ENCODE data around the gene SLC29A3.
"Not testable (repeated sequence)": the region's sequence is repeated elsewhere in the genome, so short reads cannot be mapped to it uniquely, and the experiment has no call there.

The SLC29A3 gene

DNA sequence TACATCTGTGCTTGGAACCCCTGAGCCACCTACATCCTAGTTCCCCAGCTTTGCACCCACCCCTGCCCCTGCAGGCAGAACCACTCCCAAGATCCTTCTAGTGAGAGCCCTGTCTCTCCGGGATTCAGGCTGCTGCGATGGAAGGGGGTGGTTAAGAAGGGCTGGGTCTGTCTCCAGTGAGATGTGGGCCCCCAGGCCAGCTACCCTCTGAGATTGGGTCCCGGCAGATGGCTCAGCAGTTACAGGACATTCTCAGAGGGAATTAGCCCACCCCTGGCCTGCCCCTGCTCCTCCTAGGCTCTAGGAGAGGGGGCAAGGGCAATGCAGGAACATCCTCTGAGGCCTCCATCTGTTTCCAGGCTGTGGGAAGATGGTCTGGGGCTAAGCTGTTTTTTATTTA, 27.7 kb downstream of the SLC29A3 start:
- DNase-seq (ENCODE audit: low spot score), result no peak

DNA sequence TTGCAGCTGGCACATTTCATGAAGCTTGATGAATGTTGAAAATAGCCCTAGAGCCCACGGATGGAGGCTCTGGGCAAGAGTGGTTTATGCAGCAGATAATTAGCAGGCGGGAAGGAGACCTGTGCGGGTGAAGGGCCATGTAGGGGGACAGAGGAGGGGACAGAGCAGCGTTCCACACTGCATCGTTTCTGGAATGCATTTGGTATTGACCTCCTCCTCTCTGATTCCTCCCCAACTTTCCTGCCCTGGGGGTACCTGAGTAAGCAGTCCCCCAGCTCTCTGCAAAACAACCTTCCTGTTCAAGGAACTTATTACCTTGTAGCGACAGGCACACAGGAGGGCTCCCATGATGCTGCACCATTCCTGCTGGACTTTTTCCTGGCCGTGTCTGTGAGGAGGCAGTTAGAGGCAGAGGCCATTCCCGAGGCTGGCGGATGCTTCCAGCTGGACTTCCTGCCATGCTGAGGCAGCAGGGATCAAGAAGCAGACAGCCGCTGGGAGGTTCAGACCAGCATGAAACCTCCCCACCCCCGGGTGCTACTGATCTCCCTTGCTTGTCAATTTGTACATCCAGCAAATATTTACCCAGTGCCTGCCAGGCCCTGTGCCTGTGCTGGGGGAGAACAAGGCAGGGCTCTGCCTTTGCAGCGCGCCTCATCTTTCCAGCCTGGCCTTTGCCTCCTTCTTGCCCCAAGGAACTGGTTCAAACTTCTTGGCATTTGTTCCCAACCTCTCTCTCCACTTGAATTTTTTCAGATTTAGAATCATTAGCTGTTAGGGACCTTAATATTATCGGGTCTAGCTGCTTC, 28.7 kb downstream of the SLC29A3 start:
- no peak for DNase-seq (ENCODE audit: low spot score)

DNA sequence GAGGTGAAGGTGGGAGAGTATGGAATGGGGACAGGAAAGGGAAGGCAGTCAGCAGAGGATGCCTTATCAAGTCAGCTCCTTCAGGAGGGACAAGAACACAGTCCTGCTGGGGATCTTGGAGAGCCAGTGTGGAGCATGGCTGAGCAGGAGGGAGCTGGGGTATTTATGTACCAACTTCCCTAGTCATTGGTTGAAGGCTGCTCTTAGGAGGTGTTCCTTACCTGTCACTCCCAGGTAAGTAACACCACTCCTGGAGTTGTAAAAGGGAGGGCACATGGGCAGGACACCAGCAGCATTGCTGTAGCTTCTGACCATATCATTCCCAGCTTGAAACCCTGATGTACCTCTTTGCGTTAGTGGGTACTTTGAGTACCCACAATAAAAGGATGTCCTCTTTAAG, 29.8 kb downstream of the SLC29A3 start:
- no peak for DNase-seq (ENCODE audit: low spot score)

DNA sequence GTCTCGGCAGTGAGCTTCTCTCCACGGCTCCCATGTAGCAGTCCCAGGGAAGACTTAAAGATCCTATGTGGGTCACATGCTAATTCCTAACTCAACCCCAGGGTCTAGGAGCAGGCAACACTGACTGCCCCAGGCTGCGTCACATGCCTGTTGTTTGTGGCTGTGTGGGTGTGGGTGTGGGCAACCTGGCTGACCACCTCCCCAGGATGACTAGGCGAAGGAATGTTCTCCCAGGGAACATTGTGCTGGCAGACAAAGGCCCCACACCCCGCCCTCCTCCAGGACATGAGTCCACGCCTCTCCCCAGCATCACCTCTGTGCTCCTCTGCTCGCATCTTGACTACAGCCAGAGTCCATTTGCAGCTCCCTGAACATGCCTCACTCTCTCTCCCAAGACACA, 30.3 kb downstream of the SLC29A3 start:
- DNase-seq (ENCODE audit: low spot score), result no peak

DNA sequence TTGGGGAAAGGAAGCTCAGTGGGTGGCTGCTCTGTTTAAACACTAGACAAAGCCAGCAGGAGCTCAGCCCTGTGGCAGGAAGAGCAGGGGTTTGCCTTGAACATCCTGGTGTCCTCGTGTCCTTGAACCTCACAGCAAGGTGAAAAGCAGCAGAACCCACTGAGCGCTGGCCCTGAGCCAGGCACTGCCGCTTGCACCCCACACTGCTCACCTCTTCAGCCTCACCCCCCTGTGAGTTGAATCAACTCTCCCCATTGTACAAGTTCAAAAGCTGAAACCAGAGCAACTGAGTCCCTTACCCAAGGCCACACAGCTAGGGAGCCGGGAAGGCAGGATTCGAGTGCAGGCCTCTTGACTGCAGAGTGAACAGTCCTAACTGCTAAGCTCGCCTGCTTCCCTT, 32.0 kb downstream of the SLC29A3 start:
- DNase-seq (ENCODE audit: low spot score), result no peak

DNA sequence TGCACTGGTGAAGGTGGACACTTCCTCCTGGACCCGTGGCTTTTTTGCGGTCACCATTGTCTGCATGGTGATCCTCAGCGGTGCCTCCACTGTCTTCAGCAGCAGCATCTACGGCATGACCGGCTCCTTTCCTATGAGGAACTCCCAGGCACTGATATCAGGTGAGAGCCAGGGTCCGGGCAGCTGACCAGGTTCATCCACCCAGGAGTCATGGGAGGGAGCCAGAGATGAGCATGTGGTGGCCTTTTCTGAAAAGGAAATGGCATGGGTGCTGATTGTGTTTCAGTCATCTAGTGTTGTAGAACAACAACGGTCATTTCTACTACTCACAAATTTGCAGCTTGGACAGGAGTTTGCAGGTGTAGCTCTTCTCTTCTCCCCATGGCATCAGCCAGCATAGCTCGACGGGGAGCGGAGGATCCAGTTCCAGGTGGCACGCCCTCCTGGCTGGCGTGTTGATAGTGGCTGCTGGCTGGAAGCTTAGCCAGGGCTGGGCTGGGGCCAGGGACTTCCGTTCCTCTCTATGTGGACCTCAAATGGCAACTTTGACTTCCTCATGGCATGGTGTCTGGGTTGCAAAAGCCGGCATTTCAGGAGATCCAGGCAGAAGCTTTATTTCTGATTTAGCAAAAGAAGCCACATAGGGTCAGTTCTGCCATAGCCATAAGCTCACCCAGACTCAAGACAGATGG, 32.7 kb downstream of the SLC29A3 start:
- peak; percentile 37 for DNase-seq (ENCODE audit: low spot score)

DNA sequence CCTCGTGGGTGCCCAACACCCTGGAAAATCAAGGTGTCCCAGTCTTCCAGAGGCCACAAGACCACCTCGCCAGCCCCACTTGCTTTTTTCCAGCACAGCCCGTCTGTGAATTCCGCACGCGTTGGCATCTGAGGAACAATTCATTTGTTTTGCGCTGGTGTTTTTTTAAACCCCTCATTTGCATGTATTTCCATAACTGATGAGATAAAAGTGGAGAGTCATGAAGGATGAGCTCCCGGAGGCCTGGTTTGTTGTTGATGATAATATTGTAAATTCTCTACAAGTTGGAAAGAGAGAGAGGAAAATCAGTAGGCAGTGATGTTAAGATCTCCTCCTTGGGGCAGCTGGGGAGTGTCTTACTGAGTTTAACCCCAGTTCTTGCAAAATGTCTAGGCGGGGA, 34.6 kb downstream of the SLC29A3 start:
- no peak for DNase-seq (ENCODE audit: low spot score)

DNA sequence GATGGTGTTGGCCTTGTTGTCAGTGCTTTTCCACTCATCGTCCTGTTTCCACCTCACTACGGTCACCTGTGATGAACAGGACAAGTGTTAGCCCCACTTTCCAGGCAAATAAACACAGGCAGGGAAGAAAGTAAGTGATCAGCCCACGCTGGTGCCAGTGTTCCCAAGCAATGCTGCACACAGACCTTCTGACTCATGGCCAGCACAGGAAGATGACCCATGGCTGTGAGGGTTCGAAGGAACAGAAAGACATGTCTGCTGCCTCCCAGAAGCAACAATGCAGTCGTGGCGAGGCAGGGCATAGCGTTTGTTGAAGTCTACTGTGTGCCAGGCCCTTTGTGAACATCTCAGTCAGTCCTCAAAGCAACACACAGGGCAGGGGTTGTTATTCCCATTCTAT, 35.7 kb downstream of the SLC29A3 start:
- DNase-seq (ENCODE audit: low spot score), result no peak

DNA sequence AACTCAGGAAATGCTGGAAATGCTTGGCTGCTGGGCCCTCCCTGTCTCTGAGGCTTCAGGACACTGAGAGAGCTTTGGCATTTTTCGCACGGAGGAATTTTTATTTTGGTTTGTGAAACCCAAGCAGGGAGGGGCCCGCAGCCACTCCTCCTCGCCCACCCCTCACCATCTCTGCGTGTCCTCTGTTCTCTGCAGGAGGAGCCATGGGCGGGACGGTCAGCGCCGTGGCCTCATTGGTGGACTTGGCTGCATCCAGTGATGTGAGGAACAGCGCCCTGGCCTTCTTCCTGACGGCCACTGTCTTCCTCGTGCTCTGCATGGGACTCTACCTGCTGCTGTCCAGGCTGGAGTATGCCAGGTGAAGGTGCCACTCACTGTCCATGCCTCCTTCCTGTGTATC, 36.8 kb downstream of the SLC29A3 start:
- DNase-seq (ENCODE audit: low spot score), result no peak

DNA sequence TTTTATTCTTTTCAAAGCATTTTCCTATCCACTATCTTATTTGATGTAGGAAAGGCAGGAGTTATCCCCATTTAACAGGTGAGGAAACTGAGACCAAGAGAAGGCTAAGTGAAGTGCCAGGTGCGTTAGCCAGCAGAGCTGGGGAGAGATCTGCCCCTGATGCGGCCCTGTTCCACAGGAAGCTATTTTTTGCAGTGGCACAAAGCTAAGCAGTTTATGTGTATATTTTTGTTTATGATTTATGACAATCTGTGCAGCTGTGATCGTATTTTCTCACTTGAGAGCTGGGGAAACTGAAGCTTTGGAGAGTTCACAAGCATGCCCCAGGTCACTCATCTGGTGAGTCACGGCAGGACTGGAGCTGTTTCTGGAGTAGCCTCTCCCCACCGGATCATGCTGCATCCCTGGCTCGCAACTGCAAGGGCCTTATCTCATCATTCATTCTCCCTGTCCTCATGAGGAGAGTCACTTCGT, 38.8 kb downstream of the SLC29A3 start:
- no peak for DNase-seq (ENCODE audit: low spot score)

DNA sequence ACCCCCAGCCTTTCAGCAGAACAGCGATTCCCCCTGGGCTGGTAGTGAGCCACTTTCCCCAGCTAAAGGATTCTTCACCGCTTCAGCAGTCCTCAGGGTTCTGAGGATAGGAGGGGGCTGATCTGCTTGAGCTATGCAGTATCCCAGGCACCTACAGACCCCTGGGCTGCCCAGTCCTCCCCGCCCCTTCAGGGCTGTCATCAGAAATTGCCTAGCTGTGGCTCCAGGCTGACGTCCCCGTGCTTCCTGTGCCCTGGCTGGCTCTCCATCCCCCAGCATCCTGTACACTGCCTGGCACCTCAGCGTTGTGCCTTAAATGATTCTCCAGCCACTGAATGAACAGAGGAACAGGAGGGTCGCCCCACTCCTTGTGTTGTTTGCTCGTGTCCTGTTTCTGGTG, 39.2 kb downstream of the SLC29A3 start:
- DNase-seq (ENCODE audit: low spot score), result no peak

DNA sequence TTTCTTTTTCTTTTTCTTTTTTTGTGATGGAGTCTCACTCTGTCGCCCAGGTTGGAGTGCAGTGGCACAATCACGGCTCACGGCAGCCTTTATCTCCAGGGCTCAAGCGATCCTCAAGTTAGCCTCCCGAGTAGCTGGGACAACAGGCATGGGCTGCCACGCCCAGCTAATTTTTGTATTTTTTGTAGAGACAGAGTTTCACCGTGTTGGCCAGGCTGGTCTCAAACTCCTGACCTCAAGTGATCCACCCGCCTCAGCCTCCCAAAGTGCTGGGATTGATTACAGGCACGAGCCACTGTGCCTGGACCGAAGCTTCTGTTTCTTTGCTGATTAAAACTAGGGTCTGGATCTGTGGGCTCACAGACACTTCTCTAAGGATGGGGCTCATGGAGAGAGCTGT, 39.8 kb downstream of the SLC29A3 start:
- DNase-seq (ENCODE audit: low spot score), result not testable (repeated sequence)

DNA sequence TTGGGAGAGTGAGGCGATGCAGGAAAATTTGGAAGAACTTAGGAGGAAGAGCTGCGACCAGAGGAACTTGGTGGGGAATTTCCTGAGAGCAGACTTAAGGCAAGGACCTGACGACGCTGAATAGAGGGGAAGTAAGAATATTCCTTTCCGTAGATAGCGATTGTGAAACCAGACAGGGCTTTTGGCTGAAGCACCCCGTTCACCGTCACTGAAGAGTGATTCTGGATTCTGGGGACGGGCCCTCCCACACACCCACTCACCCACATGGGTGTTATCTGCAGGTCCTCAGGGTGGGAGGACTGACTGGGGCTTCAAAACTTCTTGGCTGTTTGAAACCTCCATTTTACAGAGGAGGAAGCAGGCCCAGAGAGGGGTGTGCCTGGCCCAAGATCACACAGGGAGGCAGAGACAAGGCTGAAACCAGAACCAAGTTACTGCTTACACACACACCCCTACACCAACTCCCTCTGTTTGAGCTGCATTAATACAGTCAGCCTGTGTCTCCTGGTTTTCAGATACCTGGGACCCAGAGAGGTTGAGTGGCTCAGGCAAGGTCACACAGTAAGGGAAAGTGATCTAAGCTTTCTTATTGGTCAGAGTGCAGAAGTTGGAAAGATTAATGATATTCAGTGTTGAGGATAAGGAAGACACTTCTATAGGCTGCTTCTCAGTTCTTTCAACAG, 40.4 kb downstream of the SLC29A3 start:
- DNase-seq (ENCODE audit: low spot score), result no peak

DNA sequence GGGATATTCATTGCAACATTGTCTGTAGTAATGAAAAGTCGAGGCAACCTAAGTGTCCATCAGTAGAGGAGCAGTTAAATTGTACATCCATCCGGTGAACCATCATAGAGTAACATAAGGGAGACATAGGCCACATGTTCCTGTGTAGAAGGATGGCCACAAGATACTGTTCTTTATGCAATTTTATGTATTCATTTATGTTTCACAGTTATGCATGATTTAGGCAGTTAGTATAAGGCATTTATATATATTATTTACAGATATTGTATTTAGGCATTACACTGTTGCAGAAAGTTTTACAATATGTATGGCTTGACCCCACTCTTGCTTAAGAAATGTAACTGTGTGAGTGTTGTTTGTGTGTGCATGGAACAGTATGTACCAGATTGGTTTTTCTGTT, 41.7 kb downstream of the SLC29A3 start:
- DNase-seq (ENCODE audit: low spot score), result no peak

DNA sequence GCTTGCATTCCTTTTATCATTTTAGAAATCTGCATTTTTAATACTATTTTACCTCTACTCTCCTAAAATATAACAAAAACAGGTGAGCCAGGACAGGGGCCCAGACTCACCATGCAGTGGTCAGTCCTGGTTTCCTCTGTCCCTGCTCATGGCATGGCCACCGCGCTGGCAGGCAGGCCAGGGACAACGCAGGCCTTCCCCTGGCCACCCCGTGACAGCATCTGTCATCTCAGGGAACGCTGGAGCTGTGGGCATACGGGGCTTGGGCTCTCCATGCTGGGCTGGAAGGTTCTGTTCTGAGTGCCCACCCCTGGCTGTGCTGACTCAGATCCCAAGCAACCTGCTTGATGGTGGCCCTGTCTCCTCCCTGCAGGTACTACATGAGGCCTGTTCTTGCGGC, 42.5 kb downstream of the SLC29A3 start:
- DNase-seq (ENCODE audit: low spot score), result no peak

DNA sequence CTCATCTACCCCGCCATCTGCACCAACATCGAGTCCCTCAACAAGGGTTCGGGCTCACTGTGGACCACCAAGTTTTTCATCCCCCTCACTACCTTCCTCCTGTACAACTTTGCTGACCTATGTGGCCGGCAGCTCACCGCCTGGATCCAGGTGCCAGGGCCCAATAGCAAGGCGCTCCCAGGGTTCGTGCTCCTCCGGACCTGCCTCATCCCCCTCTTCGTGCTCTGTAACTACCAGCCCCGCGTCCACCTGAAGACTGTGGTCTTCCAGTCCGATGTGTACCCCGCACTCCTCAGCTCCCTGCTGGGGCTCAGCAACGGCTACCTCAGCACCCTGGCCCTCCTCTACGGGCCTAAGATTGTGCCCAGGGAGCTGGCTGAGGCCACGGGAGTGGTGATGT, 43.1 kb downstream of the SLC29A3 start:
- no peak for DNase-seq (ENCODE audit: low spot score)

DNA sequence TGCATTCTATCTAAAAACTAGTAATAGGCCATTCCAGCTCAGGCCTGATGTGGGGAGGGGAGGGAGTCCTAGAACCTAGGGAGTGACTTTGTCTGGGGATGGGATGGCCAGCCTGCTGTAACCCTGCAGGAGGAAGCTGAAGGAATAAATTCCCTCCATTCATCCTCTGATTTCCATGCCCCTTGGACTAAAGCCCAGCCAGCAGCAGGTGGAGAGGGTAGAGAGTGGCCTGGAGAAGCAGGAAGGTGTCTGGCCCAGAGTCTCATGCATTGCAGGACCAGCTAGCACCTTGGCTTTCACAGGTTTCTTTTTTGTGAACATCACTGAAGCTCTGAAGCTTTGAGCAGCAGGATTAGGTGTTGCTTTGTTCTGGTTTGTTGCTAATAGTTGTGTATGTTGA, 44.9 kb downstream of the SLC29A3 start:
- no peak for DNase-seq (ENCODE audit: low spot score)

DNA sequence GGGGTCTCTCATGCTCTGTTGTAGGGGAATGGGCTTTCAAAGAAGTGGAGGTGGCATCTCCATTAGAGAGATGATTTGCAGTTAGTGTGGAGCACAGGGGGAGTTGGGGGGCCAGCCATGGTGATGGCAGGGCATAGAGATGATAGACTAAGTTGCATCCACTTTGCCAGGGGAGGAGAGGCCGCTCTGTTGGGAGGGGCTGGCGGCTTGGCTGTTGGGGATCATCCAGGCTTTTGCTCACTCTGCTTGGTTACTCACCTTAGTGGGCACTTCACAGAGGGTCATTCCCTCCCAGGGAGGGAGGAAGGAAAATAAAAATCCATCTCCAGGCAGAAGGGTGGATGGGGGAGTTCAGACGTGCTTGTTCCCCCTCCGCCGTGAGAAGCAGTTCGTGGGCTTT, 46.3 kb downstream of the SLC29A3 start:
- no peak for DNase-seq (ENCODE audit: low spot score)

DNA sequence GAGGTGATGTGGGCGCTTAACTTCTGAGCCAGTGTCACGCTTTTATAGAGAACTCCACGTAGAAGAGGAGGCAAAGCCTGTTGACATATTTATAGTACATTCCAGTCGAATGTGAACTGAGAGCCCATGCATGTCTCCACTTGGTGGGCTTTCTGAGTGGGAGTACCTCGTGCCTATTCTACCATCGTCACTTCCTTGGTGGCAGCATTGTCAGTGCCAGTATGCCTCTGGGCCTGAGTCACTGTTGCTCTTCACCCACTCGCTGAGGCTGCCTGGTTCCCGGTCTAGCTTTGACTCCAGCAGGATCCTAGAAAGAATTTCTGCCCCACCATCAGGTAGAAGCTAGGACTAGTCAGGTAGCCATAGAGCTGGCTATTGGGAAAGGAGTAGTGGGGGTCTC, 47.6 kb downstream of the SLC29A3 start:
- no peak for DNase-seq (ENCODE audit: low spot score)

DNA sequence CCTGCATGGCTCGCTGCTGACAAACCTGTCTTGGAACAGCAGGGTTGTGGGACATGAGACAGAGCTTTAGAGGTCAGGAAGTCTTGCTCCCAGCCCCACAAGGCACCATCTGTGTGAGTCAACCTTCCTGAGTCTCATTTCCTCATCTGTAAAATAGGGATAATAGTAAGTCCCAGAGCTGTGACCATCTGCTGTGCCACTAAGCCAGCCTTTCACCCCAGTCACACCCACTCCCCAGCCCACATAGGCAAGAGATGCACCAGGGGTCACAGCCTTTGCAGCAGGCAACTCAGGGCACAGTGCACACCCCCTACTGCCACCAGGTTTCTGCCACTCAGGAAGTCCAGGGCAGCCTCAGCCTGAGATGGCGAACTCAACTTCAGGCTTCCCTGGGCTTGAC, 48.2 kb downstream of the SLC29A3 start:
- no peak for DNase-seq (ENCODE audit: low spot score)

DNA sequence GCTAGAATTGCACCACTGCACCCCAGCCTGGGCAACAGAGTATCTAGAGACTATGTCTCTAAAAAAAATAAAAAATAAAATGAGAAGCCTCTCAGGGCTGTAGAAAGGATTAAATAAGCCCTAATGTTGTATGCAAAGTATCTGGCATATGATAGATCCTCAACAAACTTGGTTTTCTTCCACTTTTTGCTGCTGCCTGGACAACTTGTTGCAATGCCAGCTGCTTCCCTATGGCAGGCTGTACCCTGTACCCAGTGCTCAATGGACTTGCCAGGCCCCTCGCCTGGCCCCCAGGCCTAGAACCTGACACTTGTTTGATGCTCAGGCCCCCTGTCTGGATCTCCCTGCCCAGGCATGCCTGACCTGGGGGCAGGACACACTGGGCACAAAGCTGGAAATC, 49.1 kb downstream of the SLC29A3 start:
- DNase-seq (ENCODE audit: low spot score), result no peak

DNA sequence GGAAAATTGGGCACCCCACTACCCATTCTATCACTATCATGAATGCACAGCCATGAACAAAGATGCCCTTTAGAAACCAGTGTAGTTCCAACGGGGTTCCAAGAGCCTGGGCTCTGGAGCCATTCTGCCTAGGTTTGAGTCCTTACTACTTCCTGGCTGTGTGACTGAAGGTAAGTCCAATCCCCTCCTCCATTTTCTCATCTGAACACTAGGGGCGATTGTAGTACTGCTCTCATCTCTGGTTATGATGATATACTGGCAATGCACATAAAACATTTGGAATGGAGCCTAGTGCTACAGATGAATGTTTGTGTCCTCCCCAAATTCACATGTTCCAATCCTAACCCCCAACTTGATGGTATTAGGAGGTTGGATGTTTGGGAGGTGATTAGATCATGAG, 49.6 kb downstream of the SLC29A3 start:
- no peak for DNase-seq (ENCODE audit: low spot score)

DNA sequence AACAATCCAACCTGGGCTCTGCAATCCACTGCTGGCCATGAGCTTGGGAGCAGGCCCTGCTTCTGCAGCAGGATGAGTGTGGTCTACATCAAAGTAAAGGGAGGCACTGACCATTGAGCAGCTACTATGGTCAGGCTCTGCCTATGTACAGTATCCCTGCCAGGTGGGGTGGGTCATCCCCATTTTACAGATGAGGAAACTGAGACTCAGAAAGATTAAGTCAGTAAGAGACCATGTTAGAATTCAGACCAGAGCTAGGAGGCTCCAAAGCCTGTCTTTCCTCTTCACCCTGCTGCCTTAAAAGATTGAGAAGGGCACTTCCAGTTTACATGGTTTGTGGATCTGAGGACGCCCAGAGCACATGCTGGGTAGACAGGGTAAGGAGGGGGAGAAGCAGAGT, 50.5 kb downstream of the SLC29A3 start:
- no peak for DNase-seq (ENCODE audit: low spot score)
